ENCODE data around the gene ACAD11. TPM values are rescaled to one million over a fixed set of nuclear protein-coding genes. Genes with fewer than 3 reads are reported as not detected.

The ACAD11 gene
- total RNA-seq, 2 experiments from 2014 or later, result 18.5 to 23.5 TPM

- no peak for DNase-seq (ENCODE audit: low spot score)
- no peak overlapping the region for H3K4me2 ChIP-seq (ENCODE audit: low read length)
- H3K9me3 ChIP-seq (ENCODE audit: low read length), result no peaks in the 10 kb centered on the region
- no peaks in the 10 kb centered on the region for H3K79me2 ChIP-seq (ENCODE audit: insufficient read depth, low read depth, low read length)
- no peak overlapping the region for H2AFZ ChIP-seq (ENCODE audit: low read length)
- H3K27ac ChIP-seq (ENCODE audit: low read depth, low read length, poor library complexity, severe bottlenecking), result no peak overlapping the region
- no peaks in the 10 kb centered on the region for H4K20me1 ChIP-seq (ENCODE audit: insufficient read depth, low read length)
- H3K9me2 ChIP-seq (ENCODE audit: insufficient read depth, low read length), result no peaks in the 10 kb centered on the region
- no peaks in the 10 kb centered on the region for H3K4me1 ChIP-seq (ENCODE audit: insufficient read depth, low read length, poor library complexity, severe bottlenecking)
- ChIA-PET CTCF (ENCODE audit: unreplicated experiment) (no interaction called here), POLR2A (no interaction called here)
- BruUV-seq (replicated peaks), result no TSS peak
- intact Hi-C loops (cut with micrococcal nuclease; ENCODE audit: unreplicated experiment), result no loop called here
- peaks cover 9% of the 10 kb centered on the region; the same call in 1 of the 2 replicates for H3K36me3 ChIP-seq (ENCODE audit: insufficient read depth, low read length)
- TF ChIP-seq EZH2phosphoT487 (IDR thresholded peaks at IDR 0.05; ENCODE audit: borderline replicate concordance, low read depth, low read length), result no peak
- TF ChIP-seq CTCF (conservative IDR thresholded peaks at IDR 0.05; ENCODE audit: low read length), result no peak
- H3K4me3 ChIP-seq (ENCODE audit: low read depth, low read length, poor library complexity, severe bottlenecking), result no peak overlapping the region
These were observed 35.8 kb upstream of the ACAD11 start for GRCh38 chr3:132695422-132695821.

- DNase-seq (ENCODE audit: low spot score), result no peak
- ChIA-PET CTCF (ENCODE audit: unreplicated experiment) (no interaction called here), POLR2A (no interaction called here)
- Histone ChIP-seq H3K4me3 (ENCODE audit: low read depth, low read length, poor library complexity, severe bottlenecking) (no peak overlapping the region), H3K79me2 (ENCODE audit: insufficient read depth, low read depth, low read length) (no peaks in the 10 kb centered on the region), H3K27ac (ENCODE audit: low read depth, low read length, poor library complexity, severe bottlenecking) (no peak overlapping the region), H4K20me1 (ENCODE audit: insufficient read depth, low read length) (no peaks in the 10 kb centered on the region), H3K36me3 (ENCODE audit: insufficient read depth, low read length) (peaks cover 9% of the 10 kb centered on the region; the same call in 1 of the 2 replicates), H3K4me1 (ENCODE audit: insufficient read depth, low read length, poor library complexity, severe bottlenecking) (no peaks in the 10 kb centered on the region), H3K4me2 (ENCODE audit: low read length) (no peak overlapping the region), H2AFZ (ENCODE audit: low read length) (no peak overlapping the region), H3K9me3 (ENCODE audit: low read length) (no peaks in the 10 kb centered on the region), H3K9me2 (ENCODE audit: insufficient read depth, low read length) (no peaks in the 10 kb centered on the region)
- no peak for TF ChIP-seq EZH2phosphoT487 (IDR thresholded peaks at IDR 0.05; ENCODE audit: borderline replicate concordance, low read depth, low read length)
- intact Hi-C loops (cut with micrococcal nuclease; ENCODE audit: unreplicated experiment), result no loop called here
- BruUV-seq (replicated peaks), result no TSS peak
These were observed 35.4 kb upstream of the ACAD11 start for GRCh38 chr3:132694991-132695390.

GRCh38 chr3:132690040-132690439 is 30.4 kb upstream of the ACAD11 start:
- no peak for DNase-seq (ENCODE audit: low spot score)
- intact Hi-C loops (cut with micrococcal nuclease; ENCODE audit: unreplicated experiment), result no loop called here
- peaks cover 24% of the 10 kb centered on the region; the same call in 1 of the 2 replicates for H3K36me3 ChIP-seq (ENCODE audit: insufficient read depth, low read length)
- TF ChIP-seq EZH2phosphoT487 (IDR thresholded peaks at IDR 0.05; ENCODE audit: borderline replicate concordance, low read depth, low read length), result no peak
- no peak for TF ChIP-seq CTCF (conservative IDR thresholded peaks at IDR 0.05; ENCODE audit: low read length)
- ChIA-PET CTCF (ENCODE audit: unreplicated experiment) (no interaction called here), POLR2A (interaction anchor here (0.7 kb wide), 1 partner anchor 164 kb away, joined by 4 read pairs; no protein-coding TSS in a partner anchor)
- H3K4me2 ChIP-seq (ENCODE audit: low read length), result no peak overlapping the region
- H2AFZ ChIP-seq (ENCODE audit: low read length), result no peak overlapping the region
- BruUV-seq (replicated peaks), result no TSS peak
- H3K9me2 ChIP-seq (ENCODE audit: insufficient read depth, low read length), result no peaks in the 10 kb centered on the region
- no peak overlapping the region for H3K27ac ChIP-seq (ENCODE audit: low read depth, low read length, poor library complexity, severe bottlenecking)
- H3K4me1 ChIP-seq (ENCODE audit: insufficient read depth, low read length, poor library complexity, severe bottlenecking), result no peaks in the 10 kb centered on the region
- no peaks in the 10 kb centered on the region for H3K79me2 ChIP-seq (ENCODE audit: insufficient read depth, low read depth, low read length)
- no peak overlapping the region for H3K4me3 ChIP-seq (ENCODE audit: low read depth, low read length, poor library complexity, severe bottlenecking)
- no peaks in the 10 kb centered on the region for H3K9me3 ChIP-seq (ENCODE audit: low read length)
- no peaks in the 10 kb centered on the region for H4K20me1 ChIP-seq (ENCODE audit: insufficient read depth, low read length)

Data from OCI-LY7 (cell line).